Erythroblast (primary cell): ENCODE results near the gene POP4.

Source experiments
- GATA1 ChIP-seq: IDR thresholded peaks from 2 replicates; pipeline ENCODE4 v1.6.1; 2011; ENCODE audit warnings: low read depth, mild to moderate bottlenecking, control low read depth, low read length, moderate library complexity
- POLR2A ChIP-seq: IDR thresholded peaks from 2 replicates; pipeline ENCODE4 v1.6.1; 2011; ENCODE audit warnings: mild to moderate bottlenecking, low read length

DNA sequence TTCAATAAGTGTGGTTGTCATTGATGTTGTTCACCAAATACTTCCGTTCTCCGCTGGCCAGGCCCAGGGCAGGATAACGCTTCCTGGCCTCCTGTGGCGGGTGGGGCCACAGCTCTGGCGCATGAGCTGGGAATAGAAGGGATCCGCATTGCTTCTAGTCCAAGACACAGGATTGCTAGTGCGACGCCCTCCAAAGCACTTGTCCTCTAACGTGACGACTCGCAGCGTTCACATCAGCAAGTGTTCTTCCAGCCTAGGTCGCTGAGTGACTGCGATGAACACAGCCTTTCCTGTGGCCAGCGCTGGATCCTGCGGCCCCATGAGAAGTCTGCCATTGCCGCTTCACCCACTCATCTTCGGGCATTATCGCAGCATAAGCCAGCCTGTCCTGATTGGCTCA is 40.9 kb upstream of the POP4 start:
- TF ChIP-seq POLR2A (no peak), GATA1 (no peak)
